WTC11 (cell line): ENCODE results near the gene IFNAR2. TPM values are rescaled to one million over a fixed set of nuclear protein-coding genes. Genes with fewer than 3 reads are reported as not detected.
"Not testable (repeated sequence)": the region's sequence is repeated elsewhere in the genome, so short reads cannot be mapped to it uniquely, and the experiment has no call there.

ENCODE experiments used
- ATAC-seq: fragments of 200-7000 bp; cut with Tn5 transposase; 2 replicates; pipeline ENCODE4 v1.10.0; 2021; ENCODE audit warnings: mild to moderate bottlenecking, moderate library complexity
- CTCF ChIA-PET: fragments of 300-600 bp; sonication (Branson Sonifier 250); formaldehyde crosslinking; loops from one replicate; lab custom pipeline; 2021; ENCODE audit warnings: antibody characterized with exemption; lab: Charles Lee
- POLR2A ChIA-PET: fragments of 350-600 bp; sonication (Branson Sonifier 250); formaldehyde crosslinking; loops from one replicate; lab custom pipeline; 2021; ENCODE audit warnings: antibody characterized with exemption; lab: Charles Lee
- DNase-seq: peaks from one replicate; pipeline ENCODE4 v3.0.0; 2021; ENCODE audit warnings: low spot score
- H3K27ac Mint-ChIP-seq: 2 replicates; pipeline ENCODE4 v1.8.0; 2021; ENCODE audit warnings: mixed read lengths
- H3K27me3 Mint-ChIP-seq: 2 replicates; pipeline ENCODE4 v1.8.0; 2021; ENCODE audit warnings: low read depth, mild to moderate bottlenecking, moderate library complexity, mixed read lengths
- H3K36me3 Mint-ChIP-seq: 2 replicates; pipeline ENCODE4 v1.8.0; 2021; ENCODE audit warnings: mixed read lengths
- H3K4me1 Mint-ChIP-seq: 2 replicates; pipeline ENCODE4 v1.8.0; 2022; ENCODE audit warnings: mixed read lengths
- H3K4me3 Mint-ChIP-seq: 2 replicates; pipeline ENCODE4 v1.8.0; 2021; ENCODE audit warnings: mild to moderate bottlenecking, moderate library complexity, mixed read lengths
- H3K9me3 Mint-ChIP-seq: 2 replicates; pipeline ENCODE4 v1.8.0; 2021; ENCODE audit warnings: mixed read lengths
- AR ChIP-seq: fragments of 250-450 bp; sonication (Bioruptor Pico); IDR thresholded peaks from 2 replicates; pipeline ENCODE4 v1.9.0; 2021; ENCODE audit warnings: mild to moderate bottlenecking
- ATF3 ChIP-seq: sonication (generic); formaldehyde crosslinking; conservative IDR thresholded peaks from 2 replicates; pipeline ENCODE4 v1.8.1; 2022; ENCODE audit warnings: mild to moderate bottlenecking, missing genetic modification reagents
- CDX4 ChIP-seq: fragments of 250-450 bp; sonication (Bioruptor Pico); IDR thresholded peaks from 2 replicates; pipeline ENCODE4 v1.9.0; 2021; ENCODE audit warnings: moderate library complexity, mild to moderate bottlenecking, inconsistent platforms, borderline replicate concordance
- GABPB1 ChIP-seq: sonication (generic); formaldehyde crosslinking; IDR thresholded peaks from 2 replicates; pipeline ENCODE4 v1.8.1; 2023; ENCODE audit warnings: mild to moderate bottlenecking, missing genetic modification reagents
- GTF2I ChIP-seq: fragments of 250-450 bp; sonication (Bioruptor Pico); conservative IDR thresholded peaks from 2 replicates; pipeline ENCODE4 v1.4.0; 2021; ENCODE audit warnings: mild to moderate bottlenecking
- JAZF1 ChIP-seq: fragments of 250-450 bp; sonication (Bioruptor Pico); IDR thresholded peaks from 2 replicates; pipeline ENCODE4 v1.9.0; 2021; ENCODE audit warnings: moderate library complexity, mild to moderate bottlenecking, inconsistent platforms
- JUN ChIP-seq: sonication (generic); formaldehyde crosslinking; IDR thresholded peaks from 2 replicates; pipeline ENCODE4 v1.8.0; 2023; ENCODE audit warnings: mild to moderate bottlenecking, missing genetic modification reagents
- NFATC4 ChIP-seq: fragments of 250-450 bp; sonication (Bioruptor Pico); IDR thresholded peaks from 2 replicates; pipeline ENCODE4 v1.9.0; 2021; ENCODE audit warnings: mild to moderate bottlenecking
- NFE2L1 ChIP-seq: sonication (generic); formaldehyde crosslinking; IDR thresholded peaks from 2 replicates; pipeline ENCODE4 v1.8.1; 2023; ENCODE audit warnings: missing genetic modification reagents
- SOX15 ChIP-seq: fragments of 250-450 bp; sonication (Bioruptor Pico); IDR thresholded peaks from 2 replicates; pipeline ENCODE4 v1.9.0; 2021; ENCODE audit warnings: mild to moderate bottlenecking
- TEAD4 ChIP-seq: sonication (generic); formaldehyde crosslinking; IDR thresholded peaks from 2 replicates; pipeline ENCODE4 v1.8.0; 2022; ENCODE audit warnings: mild to moderate bottlenecking, missing genetic modification reagents
- ZNF121 ChIP-seq: sonication (generic); formaldehyde crosslinking; IDR thresholded peaks from 2 replicates; pipeline ENCODE4 v1.8.0; 2023; ENCODE audit warnings: missing genetic modification reagents
- ZNF416 ChIP-seq: fragments of 250-450 bp; sonication (Bioruptor Pico); IDR thresholded peaks from 2 replicates; pipeline ENCODE4 v1.9.0; 2021; ENCODE audit warnings: mild to moderate bottlenecking, inconsistent platforms
- ZNF671 ChIP-seq: fragments of 250-450 bp; sonication (Bioruptor Pico); IDR thresholded peaks from 2 replicates; pipeline ENCODE4 v1.8.0; 2021; ENCODE audit warnings: mild to moderate bottlenecking
- total RNA-seq: library from RNA; stranded (reverse); gene quantifications from 3 replicates; pipeline ENCODE4 v1.2.3, GENCODE V29; 2021
- TF ChIP-seq, protein P1 (sequence below): fragments of 250-450 bp; sonication (Bioruptor Pico); IDR thresholded peaks from 2 replicates; pipeline ENCODE4 v2.1.2; 2022; ENCODE audit warnings: mild to moderate bottlenecking, moderate library complexity
- TF ChIP-seq, protein P2 (sequence below): sonication (generic); formaldehyde crosslinking; IDR thresholded peaks from 2 replicates; pipeline ENCODE4 v1.8.0; 2022; ENCODE audit warnings: mild to moderate bottlenecking, missing genetic modification reagents

Gene IFNAR2
- total RNA-seq, 1 experiment from 2014 or later = 13.3 TPM

DNA sequence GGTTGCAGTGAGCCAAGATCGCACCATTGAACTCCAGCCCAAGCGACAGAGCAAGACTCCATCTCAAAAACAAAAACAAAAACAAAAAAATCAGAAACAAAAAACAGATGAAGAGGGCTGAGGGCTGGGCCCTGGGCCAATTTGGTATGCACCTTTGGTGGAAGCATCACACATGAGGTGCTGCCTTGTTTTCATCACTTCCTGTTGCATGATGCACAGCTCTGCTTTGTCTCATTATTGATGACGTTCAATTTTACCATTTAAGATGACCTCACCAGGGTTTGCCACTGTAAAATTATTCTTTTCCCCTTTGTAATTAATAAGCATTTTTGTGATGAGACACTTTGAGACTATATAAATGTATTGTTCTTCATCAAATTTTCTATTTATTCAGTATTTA lies 9.8 kb upstream of the IFNAR2 start:
- ATAC-seq (no peak), DNase-seq (no peak)
- POLR2A ChIA-PET = no interaction called here
- TF ChIP-seq SOX15 (CRISPR knock-in tag) = no peak
- TF ChIP-seq NFATC4 (CRISPR knock-in tag) = no peak
- TF ChIP-seq, protein P1, sequence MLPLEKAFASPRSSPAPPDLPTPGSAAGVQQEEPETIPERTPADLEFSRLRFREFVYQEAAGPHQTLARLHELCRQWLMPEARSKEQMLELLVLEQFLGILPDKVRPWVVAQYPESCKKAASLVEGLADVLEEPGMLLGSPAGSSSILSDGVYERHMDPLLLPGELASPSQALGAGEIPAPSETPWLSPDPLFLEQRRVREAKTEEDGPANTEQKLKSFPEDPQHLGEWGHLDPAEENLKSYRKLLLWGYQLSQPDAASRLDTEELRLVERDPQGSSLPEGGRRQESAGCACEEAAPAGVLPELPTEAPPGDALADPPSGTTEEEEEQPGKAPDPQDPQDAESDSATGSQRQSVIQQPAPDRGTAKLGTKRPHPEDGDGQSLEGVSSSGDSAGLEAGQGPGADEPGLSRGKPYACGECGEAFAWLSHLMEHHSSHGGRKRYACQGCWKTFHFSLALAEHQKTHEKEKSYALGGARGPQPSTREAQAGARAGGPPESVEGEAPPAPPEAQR (CRISPR knock-in tag) = no peak
- TF ChIP-seq CDX4 = no peak
- H3K27me3 Mint-ChIP-seq = peaks cover 14% of the 10 kb centered on the region
- H3K36me3 Mint-ChIP-seq = peaks cover 4% of the 10 kb centered on the region; the same call in 1 of the 2 replicates
- CTCF ChIA-PET = no interaction called here
- H3K4me1 Mint-ChIP-seq = peaks cover 24% of the 10 kb centered on the region
- peaks cover 25% of the 10 kb centered on the region for H3K9me3 Mint-ChIP-seq
- H3K4me3 Mint-ChIP-seq = no peak overlapping the region
- H3K27ac Mint-ChIP-seq = no peak overlapping the region

DNA sequence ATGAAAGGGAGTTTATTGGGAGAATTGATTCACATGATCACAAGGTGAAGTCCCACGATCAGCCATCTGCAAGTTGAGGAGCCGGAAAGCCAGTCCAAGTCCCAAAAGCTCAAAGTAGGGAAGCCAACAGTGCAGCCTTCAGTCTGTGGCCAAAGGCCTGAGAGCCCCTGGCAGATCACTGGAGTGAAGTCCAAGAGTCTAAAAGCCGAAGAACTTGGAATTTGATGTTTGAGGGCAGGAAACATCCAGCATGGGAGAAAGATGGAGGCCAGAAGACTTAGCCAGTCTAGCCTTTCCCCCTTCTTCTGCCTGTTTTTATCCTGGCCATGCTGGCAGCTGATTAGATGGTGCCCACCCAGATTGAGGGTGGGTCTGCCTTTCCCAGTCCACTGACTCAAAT lies 4.4 kb upstream of the IFNAR2 start:
- H3K4me1 Mint-ChIP-seq, DNase-seq, H3K4me3 Mint-ChIP-seq, ATAC-seq, H3K27ac Mint-ChIP-seq, CTCF ChIA-PET, H3K36me3 Mint-ChIP-seq: not testable (repeated sequence)
- POLR2A ChIA-PET = interaction anchor here (0.7 kb wide), 1 partner anchor 160 kb away, joined by 4 read pairs; no protein-coding TSS in a partner anchor
- Mint-ChIP-seq H3K9me3 (peaks cover 12% of the 10 kb centered on the region), H3K27me3 (peaks cover 12% of the 10 kb centered on the region)

- no peak for TF ChIP-seq ATF3 (CRISPR knock-in tag)
- TF ChIP-seq, protein P2, sequence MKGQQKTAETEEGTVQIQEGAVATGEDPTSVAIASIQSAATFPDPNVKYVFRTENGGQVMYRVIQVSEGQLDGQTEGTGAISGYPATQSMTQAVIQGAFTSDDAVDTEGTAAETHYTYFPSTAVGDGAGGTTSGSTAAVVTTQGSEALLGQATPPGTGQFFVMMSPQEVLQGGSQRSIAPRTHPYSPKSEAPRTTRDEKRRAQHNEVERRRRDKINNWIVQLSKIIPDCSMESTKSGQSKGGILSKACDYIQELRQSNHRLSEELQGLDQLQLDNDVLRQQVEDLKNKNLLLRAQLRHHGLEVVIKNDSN (CRISPR knock-in tag) = no peak
- TF ChIP-seq GTF2I (CRISPR knock-in tag) = no peak
- no peak for TF ChIP-seq AR (CRISPR knock-in tag)
- no peak for TF ChIP-seq TEAD4 (CRISPR knock-in tag)
- no peak for TF ChIP-seq ZNF671 (CRISPR knock-in tag)
- TF ChIP-seq GABPB1 (CRISPR knock-in tag) = no peak
- TF ChIP-seq ZNF121 = no peak
- no peak for TF ChIP-seq JAZF1 (CRISPR knock-in tag)
- no peak for TF ChIP-seq ZNF416
- no peak for TF ChIP-seq JUN
- no peak for TF ChIP-seq SOX15 (CRISPR knock-in tag)
- no peak for TF ChIP-seq NFE2L1
- ATAC-seq = no peak
- CTCF ChIA-PET = interaction anchor here (0.6 to 3.1 kb wide), 3 partner anchors 79 to 217 kb away, joined by 3 to 14 read pairs (median 3); no protein-coding TSS in a partner anchor
- Mint-ChIP-seq H3K36me3 (no peaks in the 10 kb centered on the region), H3K4me1 (peaks cover 30% of the 10 kb centered on the region), H3K27ac (no peak overlapping the region), H3K27me3 (peaks cover 12% of the 10 kb centered on the region), H3K9me3 (0 out of 2 replicates have a peak, but pooled peaks cover 3% of the 10 kb centered on the region), H3K4me3 (no peak overlapping the region)
- no peak for DNase-seq
- POLR2A ChIA-PET = no interaction called here
Measured at GRCh38 chr21:33228455-33228854, 1.3 kb upstream of the IFNAR2 start.
